Prostate gland (tissue), 2 donors: ENCODE data around the gene ARGLU1.

Experiments
- CTCF ChIP-seq, 4 experiments: fragments of 200-600 bp in 2 of 4; fragments of 450-650 bp in 2 of 4; sonication (generic) in 2 of 4; IDR thresholded peaks; 1 replicate in 3 of 4; 2 replicates in 1 of 4; pipeline ENCODE4 v1.5.1; 2016 to 2019; ENCODE audit warnings: antibody characterized with exemption in 4 of 4, mild to moderate bottlenecking in 2 of 4, moderate library complexity in 2 of 4
- POLR2A ChIP-seq: fragments of 450-650 bp; IDR thresholded peaks from one replicate; pipeline ENCODE4 v1.6.1; 2016; ENCODE audit warnings: antibody characterized with exemption, mild to moderate bottlenecking
- POLR2AphosphoS5 ChIP-seq: sonication (generic); formaldehyde crosslinking; IDR thresholded peaks from one replicate; pipeline ENCODE4 v1.6.1; 2017; ENCODE audit warnings: antibody characterized with exemption

- TF ChIP-seq CTCF (IDR thresholded peaks at IDR 0.05) = no peak
- TF ChIP-seq POLR2A = no peak
- TF ChIP-seq POLR2AphosphoS5 = no peak
These were observed 32.2 kb upstream of the ARGLU1 start for GRCh38 chr13:106599875-106600797.
